HG03159 (cell line): Measurements from ENCODE around the gene PRRT2.
A peak's percentile ranks its signal among the peaks of the same experiment; 100 is the strongest.

ENCODE experiments used
- ATAC-seq: cut with Tn5 transposase; IDR thresholded peaks from one replicate; pipeline ENCODE4 v1.9.1; 2021; ENCODE audit warnings: mild to moderate bottlenecking, moderate library complexity; ENCODE audit not compliant: unreplicated experiment

PRRT2 gene

DNA sequence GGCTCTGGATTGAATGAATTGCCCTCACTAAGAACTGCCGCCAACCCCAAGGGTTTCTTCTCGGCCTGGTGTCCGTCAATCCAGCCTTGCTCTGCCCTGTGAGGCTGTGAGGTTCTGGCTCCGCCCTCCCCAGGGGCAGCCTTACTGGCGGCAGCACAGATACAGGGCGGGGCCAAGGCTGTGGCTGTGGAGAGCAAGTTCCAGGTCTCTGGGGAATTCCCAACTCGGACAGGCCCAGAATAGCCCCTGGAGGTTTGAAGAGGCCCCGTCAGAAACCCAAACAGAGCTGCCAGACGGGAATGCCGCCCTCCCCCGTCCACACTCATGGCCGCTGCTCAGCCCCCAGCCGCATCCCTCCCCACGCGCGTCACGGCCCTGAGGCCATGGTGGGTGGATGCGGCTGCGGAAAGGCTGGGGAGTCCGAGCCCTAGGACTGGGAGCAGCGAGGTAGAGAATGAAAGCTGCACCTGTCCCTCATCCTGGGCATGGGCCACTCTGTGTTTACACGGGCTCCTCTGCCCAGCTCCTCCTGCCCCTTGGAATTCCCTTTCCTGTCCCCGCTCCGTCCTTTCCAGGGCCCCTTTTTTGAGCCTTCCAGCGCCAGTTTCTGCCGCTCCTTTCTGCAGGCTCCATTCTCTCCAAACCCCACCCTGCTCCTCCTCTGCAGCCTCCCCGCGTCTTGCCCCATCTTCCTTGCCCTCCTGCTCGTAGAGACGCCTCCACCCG, 660 bp upstream of the PRRT2 start:
- no peak for ATAC-seq

DNA sequence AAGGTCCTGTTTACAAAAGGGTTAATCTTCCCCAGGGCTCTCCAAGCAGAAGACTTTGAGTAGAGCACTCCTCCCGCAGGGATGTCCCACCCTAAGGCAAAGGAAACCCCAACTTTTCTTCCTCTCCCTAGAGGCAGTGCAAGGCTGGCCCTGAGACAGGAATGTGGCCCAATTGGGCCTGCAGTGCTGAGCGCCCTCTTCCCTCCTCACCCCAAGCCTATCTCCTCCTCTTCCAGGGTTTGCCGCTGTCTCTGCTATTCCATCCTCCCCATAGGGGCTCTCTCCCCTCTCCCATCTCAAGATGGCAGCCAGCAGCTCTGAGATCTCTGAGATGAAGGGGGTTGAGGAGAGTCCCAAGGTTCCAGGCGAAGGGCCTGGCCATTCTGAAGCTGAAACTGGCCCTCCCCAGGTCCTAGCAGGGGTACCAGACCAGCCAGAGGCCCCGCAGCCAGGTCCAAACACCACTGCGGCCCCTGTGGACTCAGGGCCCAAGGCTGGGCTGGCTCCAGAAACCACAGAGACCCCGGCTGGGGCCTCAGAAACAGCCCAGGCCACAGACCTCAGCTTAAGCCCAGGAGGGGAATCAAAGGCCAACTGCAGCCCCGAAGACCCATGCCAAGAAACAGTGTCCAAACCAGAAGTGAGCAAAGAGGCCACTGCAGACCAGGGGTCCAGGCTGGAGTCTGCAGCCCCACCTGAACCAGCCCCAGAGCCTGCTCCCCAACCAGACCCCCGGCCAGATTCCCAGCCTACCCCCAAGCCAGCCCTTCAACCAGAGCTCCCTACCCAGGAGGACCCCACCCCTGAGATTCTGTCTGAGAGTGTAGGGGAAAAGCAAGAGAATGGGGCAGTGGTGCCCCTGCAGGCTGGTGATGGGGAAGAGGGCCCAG, 1.0 kb downstream of the PRRT2 start:
- ATAC-seq = no peak

DNA sequence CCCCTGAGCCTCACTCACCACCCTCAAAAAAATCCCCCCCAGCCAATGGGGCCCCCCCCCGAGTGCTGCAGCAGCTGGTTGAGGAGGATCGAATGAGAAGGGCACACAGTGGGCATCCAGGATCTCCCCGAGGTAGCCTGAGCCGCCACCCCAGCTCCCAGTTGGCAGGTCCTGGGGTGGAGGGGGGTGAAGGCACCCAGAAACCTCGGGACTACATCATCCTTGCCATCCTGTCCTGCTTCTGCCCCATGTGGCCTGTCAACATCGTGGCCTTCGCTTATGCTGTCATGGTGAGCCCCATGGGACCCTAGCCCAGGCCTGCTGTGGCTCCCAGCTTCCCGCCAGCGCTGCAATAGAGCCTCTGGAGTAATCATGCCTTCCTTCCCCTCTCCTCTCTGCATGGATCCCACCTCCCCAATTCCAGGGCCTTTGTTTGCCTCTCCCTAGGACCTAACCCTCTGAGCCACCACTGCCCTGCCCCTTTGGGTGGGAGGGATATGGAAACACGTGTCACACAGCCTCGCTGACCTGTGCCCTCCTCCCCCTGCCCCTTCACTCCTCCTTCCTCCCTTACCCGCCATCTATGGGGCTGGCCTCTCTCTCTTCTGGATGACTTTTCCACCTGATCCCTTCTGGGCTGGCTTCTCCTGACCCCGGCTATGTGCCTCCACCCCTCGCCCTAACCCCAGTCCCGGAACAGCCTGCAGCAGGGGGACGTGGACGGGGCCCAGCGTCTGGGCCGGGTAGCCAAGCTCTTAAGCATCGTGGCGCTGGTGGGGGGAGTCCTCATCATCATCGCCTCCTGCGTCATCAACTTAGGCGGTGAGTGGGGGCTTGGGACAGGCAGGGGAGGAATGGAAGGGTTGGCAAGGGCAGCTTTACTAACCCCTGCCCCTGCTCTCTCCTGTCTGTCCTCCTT, 1.9 kb downstream of the PRRT2 start:
- ATAC-seq = no peak

DNA sequence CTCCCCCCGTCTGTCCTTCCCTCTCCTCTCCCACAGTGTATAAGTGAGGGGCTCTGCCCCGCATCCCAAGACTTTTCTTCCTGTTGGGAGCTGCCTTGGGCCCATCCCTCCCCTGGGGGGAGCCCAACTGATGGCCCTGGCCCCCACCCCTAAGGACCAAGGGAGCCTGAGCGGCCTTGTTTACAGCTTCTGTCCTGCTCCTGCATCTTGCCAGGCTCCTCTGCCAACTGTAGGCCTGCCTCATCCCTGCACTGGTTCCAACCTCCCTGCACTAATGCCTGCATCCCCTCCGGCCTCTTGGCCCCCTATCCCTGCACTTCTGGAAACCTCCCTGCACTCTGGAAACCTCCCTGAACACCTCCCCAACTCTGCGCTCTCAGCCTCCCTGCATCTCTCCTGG, 2.6 kb downstream of the PRRT2 start:
- no peak for ATAC-seq

DNA sequence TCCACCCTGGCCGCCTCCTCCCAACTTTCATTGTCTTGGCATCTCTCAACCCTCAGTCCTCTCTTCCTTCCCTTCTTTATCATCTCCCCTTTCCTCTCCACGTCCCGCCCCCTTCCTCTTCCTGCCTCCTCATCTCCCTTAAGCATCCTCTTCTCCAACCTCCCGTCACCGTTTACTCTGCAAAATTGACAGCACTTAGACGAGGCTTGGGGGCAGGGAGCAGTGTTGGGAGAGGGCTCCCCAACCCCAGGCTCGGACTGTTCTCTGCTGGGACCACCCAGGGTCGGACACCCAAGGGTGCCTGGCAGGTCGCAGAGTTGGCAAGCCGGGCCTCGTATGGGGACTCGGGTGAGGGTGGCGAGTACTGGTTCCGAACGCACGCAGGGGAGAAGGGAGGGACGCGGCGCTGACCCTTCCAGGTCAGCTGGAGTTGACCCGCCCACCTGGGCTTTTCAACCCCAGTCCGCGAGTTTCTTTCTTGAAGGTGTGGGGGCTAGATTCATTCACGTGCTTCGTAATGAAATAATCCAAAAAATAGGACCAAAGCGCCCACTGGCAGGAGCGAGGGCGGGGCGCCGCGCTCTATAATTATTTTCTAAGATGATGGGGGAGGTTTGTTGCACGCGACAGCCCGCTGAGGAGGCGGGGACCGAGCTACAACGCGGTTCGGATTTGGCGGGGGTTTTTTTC, 3.2 kb downstream of the PRRT2 start:
- no peak for ATAC-seq

DNA sequence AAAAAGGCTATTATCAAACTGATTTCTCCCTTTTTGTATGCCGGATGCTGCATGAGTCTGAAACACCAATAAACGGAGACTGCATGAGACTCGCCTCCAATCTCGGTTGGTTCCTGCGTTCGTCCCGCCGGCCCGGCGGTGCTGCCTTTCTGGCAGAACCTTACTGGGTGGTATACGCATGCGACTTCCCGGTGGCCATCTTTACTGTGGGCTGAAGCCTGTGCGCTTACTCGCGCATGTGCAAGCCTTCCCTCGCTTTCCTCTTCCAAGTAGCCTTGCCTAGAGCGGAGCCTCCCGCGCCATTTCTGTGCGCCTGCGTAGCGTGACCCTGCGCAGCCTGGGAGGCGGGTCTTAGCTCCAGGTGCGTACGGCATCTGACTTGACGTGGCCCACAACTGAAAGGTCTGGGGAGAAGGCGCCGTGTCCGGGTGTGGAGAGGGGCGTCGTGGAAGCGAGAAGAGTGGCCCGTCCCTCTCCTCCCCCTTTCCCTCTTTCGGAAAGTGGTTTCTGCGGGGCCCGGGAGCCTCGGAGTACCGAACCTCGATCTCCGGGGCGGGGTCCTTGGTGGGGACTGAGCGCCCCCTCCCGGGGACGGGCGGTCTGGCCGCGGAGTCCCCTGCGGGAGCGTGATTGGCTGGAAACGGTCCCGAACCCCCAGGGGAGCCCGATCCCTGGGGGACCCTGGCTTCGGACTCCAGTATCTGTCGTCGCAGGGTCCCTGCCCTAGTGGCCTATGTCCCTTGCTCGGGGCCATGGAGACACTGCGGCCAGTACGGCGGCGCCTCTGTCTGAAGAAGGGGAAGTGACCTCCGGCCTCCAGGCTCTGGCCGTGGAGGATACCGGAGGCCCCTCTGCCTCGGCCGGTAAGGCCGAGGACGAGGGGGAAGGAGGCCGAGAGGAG, 4.0 kb downstream of the PRRT2 start, which contains the start of gene PAGR1:
TSS of gene PAGR1 (plus strand) at position 360 of the 901 bp plus-strand sequence. CDS start at position 734, 374 bp downstream.
- ATAC-seq = peak; percentile 64

DNA sequence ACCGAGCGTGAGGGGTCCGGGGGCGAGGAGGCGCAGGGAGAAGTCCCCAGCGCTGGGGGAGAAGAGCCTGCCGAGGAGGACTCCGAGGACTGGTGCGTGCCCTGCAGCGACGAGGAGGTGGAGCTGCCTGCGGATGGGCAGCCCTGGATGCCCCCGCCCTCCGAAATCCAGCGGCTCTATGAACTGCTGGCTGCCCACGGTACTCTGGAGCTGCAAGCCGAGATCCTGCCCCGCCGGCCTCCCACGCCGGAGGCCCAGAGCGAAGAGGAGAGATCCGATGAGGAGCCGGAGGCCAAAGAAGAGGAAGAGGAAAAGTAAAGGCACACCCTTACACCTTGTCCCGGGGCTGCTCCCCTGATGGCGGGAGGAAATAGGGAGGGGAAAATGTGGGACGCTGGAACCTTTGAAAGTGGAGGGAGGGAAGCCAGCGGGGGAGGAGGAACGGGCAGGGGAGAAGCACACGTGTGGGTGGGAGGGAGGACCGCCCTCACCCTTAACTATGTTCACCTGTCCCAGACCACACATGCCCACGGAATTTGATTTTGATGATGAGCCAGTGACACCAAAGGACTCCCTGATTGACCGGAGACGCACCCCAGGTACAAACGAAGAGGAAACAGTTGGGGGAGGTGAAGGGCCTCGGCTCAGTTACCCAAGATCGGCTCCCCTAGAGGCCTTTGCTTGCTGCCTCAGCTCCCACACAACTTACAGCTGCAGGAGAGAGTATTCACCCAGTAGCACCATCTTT, 4.9 kb downstream of the PRRT2 start:
- ATAC-seq = peak; percentile 2

DNA sequence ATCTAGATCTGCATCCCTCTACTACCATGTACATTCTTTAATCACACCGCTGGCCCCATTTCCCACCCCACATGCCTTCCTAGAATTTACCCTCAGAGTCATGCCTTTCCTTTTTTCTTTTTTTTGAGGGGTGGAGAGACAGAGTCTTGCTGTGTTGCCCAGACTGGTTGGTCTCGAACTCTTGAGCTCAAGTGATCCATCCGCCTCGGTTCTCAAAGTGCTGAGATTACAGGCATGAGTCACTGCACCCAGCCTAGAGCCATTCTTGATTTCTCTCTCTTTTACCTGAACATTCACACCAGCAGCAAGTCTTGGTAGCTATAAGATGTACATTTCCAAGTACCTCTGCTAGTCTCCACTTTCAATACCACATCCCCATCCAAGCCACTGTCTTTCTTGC, 6.1 kb downstream of the PRRT2 start:
- ATAC-seq = no peak

DNA sequence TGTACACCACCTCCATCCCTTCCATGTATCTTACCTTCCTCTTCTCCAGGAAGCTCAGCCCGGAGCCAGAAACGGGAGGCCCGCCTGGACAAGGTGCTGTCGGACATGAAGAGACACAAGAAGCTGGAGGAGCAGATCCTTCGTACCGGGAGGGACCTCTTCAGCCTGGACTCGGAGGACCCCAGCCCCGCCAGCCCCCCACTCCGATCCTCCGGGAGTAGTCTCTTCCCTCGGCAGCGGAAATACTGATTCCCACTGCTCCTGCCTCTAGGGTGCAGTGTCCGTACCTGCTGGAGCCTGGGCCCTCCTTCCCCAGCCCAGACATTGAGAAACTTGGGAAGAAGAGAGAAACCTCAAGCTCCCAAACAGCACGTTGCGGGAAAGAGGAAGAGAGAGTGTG, 7.5 kb downstream of the PRRT2 start:
- no peak for ATAC-seq

DNA sequence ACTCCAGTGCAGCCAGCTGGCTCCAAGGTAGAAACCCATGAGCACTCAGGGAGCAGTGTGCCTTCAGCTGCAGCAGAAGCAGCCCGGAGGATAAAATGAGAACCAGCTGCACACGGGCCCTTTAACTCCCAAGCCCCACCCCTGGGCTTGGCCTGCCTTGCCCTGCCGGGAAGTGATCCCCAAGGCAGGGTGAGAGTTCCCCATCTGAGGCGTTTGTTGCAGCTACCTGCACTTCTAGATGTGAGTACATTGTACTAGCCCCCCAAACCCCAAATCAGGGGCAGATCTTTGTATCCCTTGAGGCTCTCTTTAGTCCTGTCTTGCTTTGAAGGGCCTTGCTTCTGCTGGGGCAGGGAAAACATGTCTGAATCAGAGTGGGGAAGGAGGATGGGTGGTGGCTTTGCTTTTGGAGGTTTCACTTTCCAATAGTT, 8.3 kb downstream of the PRRT2 start, which contains the start of gene MVP:
TSS of gene MVP (plus strand) at position 192 of the 431 bp plus-strand sequence. CDS start 10,088 bp downstream, outside the sequence.
- ATAC-seq = no peak

DNA sequence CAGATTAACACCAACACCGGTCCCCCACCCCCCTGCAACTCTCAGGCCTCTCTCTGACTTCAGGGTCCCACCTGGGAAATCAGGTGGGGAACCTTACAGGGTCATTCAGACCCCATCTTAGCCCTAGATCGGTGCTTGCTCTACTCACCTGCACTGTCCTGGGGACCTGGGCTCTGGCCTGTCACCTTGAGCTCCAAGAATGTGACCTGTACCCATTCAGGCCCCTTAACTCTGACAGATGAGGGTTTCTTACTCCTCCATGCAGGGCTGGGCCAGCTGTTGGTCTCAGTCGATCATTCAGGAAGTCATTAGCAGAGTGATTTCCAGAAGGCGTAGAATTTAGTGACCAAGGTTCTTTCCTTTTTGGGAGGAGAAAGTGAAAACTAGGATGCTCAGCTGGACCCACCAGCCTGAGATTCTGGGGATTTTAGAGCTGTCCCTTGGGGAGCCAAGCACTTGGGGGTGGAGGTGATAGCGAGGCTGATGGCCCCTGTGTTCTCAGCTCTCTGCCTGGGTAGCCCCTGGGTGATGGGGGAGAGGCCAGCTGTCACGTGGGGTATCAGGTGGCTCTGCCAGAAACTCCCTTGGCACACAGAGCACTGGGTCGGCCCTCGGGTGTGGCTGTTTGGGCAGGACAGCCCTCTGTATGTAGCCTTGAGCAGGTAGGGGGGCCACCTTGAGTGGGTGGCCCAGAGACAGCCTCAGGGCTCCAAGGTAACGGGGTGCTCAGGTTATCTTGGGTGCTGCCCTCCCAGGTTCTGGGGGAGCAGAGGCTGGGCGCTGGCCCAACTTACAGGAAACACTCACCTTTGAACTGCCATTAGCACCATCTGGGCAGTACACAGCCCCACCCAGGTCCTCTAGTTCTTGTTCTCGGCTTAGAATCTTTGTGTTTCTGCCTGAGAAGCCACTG, 9.0 kb downstream of the PRRT2 start:
- peak; percentile 38 for ATAC-seq

DNA sequence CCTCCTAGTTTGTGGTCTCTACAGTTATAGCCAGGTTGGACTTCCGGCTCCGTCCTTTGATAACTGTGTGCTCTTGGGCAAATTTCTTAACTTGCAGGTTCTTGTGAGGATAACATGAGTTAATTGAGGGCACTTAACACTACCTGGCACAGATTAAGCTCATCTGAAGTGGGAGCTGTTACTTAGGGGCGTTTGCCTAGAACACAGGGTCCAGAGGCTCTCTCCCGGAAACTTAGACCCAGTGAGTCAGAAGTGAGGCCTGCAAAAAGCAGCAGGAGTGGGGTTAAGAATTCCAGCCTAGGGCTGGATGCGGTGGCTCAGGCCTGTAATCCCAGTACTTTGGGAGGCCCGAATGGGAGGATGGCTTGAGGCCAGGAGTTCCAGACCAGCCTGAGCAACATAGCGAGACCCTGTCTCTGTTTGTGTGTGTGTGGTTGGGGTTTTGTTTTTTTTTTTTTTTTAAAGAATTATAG, 9.7 kb downstream of the PRRT2 start:
- ATAC-seq = no peak

DNA sequence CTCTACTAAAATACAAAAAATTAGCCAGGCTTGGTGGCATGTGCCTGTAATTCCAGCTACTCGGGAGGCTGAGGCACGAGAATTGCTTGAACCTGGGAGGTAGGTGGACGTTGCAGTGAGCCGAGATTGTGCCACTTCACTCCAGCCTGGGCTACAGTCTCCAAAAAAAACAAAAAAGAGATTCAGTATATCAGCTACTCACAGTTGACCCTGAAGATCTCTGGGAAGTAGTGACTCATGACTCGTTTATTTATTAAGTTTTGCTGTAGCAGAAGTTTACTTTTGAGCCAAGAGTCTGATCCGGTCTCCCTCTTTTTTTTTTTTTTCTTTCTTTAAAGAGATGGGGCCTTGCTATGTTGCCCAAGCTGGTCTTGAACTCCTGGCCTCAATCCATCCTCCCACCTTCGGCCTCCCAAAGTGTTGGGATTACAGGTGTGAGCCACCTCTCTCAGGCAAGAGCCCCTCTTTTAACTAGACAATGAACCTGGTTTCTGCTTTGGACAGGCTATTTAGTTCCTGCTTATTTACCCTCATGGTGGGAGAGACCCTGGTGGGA, 12.7 kb downstream of the PRRT2 start:
- ATAC-seq = no peak

DNA sequence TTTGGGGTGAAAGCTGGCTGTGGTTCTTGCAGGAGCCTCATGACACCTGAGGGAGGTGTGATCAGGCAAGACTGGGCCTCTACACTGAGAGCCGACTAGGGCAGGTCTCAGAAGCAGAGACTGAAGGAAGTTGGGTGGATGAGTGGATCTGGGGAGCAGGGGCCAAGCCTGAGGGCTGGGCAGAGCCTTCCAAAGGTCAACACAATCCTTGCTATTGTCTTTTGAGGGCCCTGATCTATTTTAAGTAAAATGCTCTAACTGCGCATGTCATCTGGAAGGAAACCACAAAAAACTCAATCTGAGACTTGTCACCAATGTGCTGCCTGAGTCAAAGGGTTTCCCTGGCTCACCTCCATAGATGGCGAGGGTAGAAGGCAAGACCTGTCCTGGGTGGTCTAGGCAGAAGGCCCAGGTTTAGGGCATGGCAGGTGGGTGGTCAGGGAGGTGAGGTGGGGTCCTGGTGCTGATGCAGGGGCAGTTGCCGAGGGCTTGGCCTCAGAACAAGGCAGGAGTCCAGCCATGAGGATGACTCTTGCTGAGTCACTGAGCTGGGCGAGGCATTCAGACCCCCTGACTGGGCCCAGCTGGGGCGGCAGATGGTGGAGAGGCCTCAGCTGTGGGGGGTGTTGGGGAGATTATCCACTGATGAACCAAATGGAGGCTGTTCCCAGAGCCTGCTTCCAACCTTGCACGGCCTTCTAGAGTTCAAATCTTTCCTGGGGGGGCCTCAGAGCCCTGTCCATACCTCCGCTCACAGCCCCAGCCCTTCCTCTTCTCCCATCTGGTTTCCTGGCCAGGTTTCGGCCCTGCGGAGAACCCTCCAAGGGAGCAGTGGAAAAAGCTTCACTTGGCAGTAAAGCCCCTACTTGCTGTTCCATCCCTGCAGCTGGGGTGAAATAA, 13.4 kb downstream of the PRRT2 start:
- ATAC-seq = no peak

DNA sequence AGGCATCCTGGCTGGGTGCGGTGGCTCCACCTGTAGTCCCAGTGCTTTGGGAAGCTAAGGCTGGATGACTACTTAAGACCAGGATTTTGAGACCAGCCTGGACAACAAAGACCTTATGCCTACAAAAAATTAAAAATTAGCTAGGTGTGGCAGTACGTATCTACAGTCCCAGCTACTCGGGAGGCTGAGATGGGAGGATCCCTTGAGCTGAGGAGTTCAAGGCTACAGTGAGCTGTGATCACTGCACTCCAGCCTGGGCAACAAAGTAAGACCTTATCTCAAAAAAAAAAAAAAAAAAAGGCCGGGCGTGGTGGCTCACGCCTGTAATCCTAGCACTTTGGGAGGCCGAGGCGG, 14.3 kb downstream of the PRRT2 start:
- ATAC-seq = no peak

DNA sequence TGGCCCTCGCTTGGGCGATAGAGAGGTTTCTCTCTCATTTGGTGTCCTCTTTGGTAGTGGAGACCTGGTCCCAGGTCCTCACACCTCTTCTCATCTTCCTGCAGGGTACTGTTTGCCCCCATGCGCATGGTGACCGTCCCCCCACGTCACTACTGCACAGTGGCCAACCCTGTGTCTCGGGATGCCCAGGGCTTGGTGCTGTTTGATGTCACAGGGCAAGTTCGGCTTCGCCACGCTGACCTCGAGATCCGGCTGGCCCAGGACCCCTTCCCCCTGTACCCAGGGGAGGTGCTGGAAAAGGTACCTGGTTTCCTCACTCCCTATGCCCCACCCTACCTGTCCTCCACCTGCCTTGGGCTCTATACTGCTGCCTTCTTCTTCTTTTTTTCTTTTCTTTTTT, 18.8 kb downstream of the PRRT2 start:
- ATAC-seq = no peak
